ENCODE measurements around the gene TMEM190.

GRCh38 chr19:55384920-55385723 lies 8.5 kb downstream of the TMEM190 start:
- no peak for TF ChIP-seq CTCF (IDR thresholded peaks at IDR 0.05)
- TF ChIP-seq POLR2A (IDR thresholded peaks at IDR 0.05): peak in 1 of 2 donors; percentile 1
